Transverse colon (tissue), 3 donors: ENCODE data around the gene AK3.

ENCODE experiments used
- EP300 ChIP-seq: sonication (generic); formaldehyde crosslinking; IDR thresholded peaks from one replicate; pipeline ENCODE4 v1.6.1; 2017; ENCODE audit warnings: antibody characterized with exemption, low read depth
- TF ChIP-seq, protein P1 (sequence below), 5 experiments: fragments of 200-600 bp in 3 of 5; fragments of 450-650 bp in 2 of 5; sonication (generic) in 3 of 5; IDR thresholded peaks; 1 replicate in 2 of 5; 2 replicates in 3 of 5; pipeline ENCODE4 v1.5.1; 2016 to 2017; ENCODE audit warnings: antibody characterized with exemption in 5 of 5, inconsistent platforms in 3 of 5, mild to moderate bottlenecking in 2 of 5, moderate library complexity in 1 of 5

DNA sequence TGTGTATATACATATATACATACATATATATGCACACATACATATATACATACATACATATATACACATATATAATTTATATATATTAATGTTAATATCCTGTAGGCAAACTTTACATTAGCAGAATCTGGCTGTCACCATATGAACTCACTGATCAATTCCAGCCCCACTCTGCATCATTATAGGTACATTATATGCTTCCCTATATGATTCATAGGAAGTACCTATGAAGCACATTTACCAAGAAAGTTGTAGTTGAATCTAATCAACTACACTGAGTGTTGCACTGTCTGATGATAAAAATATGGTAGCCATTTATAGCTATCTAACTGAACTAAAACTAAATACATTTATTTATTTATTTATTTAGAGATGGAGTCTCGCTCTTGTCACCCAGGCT, 69.3 kb downstream of the AK3 start:
- TF ChIP-seq, protein P1, sequence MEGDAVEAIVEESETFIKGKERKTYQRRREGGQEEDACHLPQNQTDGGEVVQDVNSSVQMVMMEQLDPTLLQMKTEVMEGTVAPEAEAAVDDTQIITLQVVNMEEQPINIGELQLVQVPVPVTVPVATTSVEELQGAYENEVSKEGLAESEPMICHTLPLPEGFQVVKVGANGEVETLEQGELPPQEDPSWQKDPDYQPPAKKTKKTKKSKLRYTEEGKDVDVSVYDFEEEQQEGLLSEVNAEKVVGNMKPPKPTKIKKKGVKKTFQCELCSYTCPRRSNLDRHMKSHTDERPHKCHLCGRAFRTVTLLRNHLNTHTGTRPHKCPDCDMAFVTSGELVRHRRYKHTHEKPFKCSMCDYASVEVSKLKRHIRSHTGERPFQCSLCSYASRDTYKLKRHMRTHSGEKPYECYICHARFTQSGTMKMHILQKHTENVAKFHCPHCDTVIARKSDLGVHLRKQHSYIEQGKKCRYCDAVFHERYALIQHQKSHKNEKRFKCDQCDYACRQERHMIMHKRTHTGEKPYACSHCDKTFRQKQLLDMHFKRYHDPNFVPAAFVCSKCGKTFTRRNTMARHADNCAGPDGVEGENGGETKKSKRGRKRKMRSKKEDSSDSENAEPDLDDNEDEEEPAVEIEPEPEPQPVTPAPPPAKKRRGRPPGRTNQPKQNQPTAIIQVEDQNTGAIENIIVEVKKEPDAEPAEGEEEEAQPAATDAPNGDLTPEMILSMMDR (IDR thresholded peaks at IDR 0.05) = no peak
- TF ChIP-seq EP300 = no peak
